Ovary (tissue), 9 donors: ENCODE results near the gene ZBTB34. TPM values are rescaled to one million over a fixed set of nuclear protein-coding genes. Genes with fewer than 3 reads are reported as not detected.

Experiments
- DNase-seq, 5 donors: peaks; one replicate each; pipeline ENCODE4 v3.0.0-alpha.2; 2019 to 2020
- H3K27ac ChIP-seq, 2 donors: fragments of 200-600 bp; one replicate each; pipeline versions ENCODE4 v1.5.1 to v1.8.0; 2019 to 2022
- H3K27me3 ChIP-seq: fragments of 200-600 bp; one replicate; pipeline ENCODE4 v1.8.0; 2022
- H3K36me3 ChIP-seq: fragments of 200-600 bp; sonication (generic); one replicate; pipeline ENCODE4 v1.5.1; 2019
- H3K4me1 ChIP-seq: one replicate; pipeline ENCODE4 v1.8.1; 2013; ENCODE audit warnings: mild to moderate bottlenecking, moderate library complexity; ENCODE audit not compliant: insufficient read depth
- H3K4me3 ChIP-seq: fragments of 200-600 bp; sonication (generic); one replicate; pipeline ENCODE4 v1.5.1; 2017
- H3K9me3 ChIP-seq, 2 donors: fragments of 200-600 bp in 1 of 2; sonication (generic) in 1 of 2; one replicate each; pipeline versions ENCODE4 v1.5.1 to v1.8.1; 2013 to 2019; ENCODE audit warnings: mild to moderate bottlenecking in 1 of 2, moderate library complexity in 1 of 2
- EP300 ChIP-seq: sonication (generic); formaldehyde crosslinking; IDR thresholded peaks from one replicate; pipeline ENCODE4 v1.6.1; 2017; ENCODE audit warnings: antibody characterized with exemption
- POLR2A ChIP-seq: fragments of 450-650 bp; IDR thresholded peaks from one replicate; pipeline ENCODE4 v1.6.1; 2017; ENCODE audit warnings: antibody characterized with exemption, mild to moderate bottlenecking, moderate library complexity
- WGBS, 3 donors: extraction: QIAGEN DNeasy Blood & Tissue Kit in 1 of 3; methylation state at CpG; one replicate each; pipeline versions ENCODE4 v1.1.5 to v1.1.7; 2013 to 2017; 5-methylcytosine and 5-hydroxymethylcytosine counted together
- intact Hi-C, 4 donors: fragments of 100-400 bp; cut with DNase I; formaldehyde crosslinking; loops; one replicate each; pipeline versions ENCODE4 v1.11.0 to v1.15.1; 2022 to 2023
- polyA plus RNA-seq, 2 donors: library from polyadenylated mRNA; stranded (reverse); fragments of 200-250 nt in 1 of 2; fragments of 350-450 nt in 1 of 2; fragmentation: Illumina TruSeq in 1 of 2; extraction: RNeasy Lipid Tissue Mini Kit (QIAGEN cat#74804) in 1 of 2; gene quantifications; one replicate each; pipeline ENCODE4 v1.2.3, GENCODE V29; 2013 to 2014
- total RNA-seq, 7 donors: library from RNA; depleted of rRNA in 2 of 7; stranded (reverse); fragments of >200 nt in 2 of 7; fragmentation: NEBNext Ultra II Directional in 3 of 7; extraction: Animal tissue kit (Norgen Biotek cat#: 25700) in 3 of 7; gene quantifications; one replicate each; pipeline versions ENCODE4 v1.1.0 to v1.2.4, GENCODE V29; 2016 to 2023
- TF ChIP-seq, protein P1 (sequence below), 3 donors: fragments of 450-650 bp in 2 of 3; fragments of 200-600 bp in 1 of 3; IDR thresholded peaks; one replicate each; pipeline versions ENCODE4 v1.5.1 to v1.8.0; 2016 to 2022; ENCODE audit warnings: antibody characterized with exemption in 3 of 3, mild to moderate bottlenecking in 1 of 3
- donor health status: DM: no; HTN: no; CAD: no; lungs with moderate emphysema.
- donor health status: DM: no; HTN: no; CAD: no.
- donor health status: Bipolar disorder and iron deficiency.
- donor health status: DM: yes; HTN: yes; CAD: no.
- donor health status: DM: no; HTN: no; CAD: no.
- donor health status: DM: yes; HTN: yes; CAD: no.

Gene ZBTB34
- total and polyA plus RNA-seq, 9 donors = 3.4 to 10.0 (median 8.7) TPM

DNA sequence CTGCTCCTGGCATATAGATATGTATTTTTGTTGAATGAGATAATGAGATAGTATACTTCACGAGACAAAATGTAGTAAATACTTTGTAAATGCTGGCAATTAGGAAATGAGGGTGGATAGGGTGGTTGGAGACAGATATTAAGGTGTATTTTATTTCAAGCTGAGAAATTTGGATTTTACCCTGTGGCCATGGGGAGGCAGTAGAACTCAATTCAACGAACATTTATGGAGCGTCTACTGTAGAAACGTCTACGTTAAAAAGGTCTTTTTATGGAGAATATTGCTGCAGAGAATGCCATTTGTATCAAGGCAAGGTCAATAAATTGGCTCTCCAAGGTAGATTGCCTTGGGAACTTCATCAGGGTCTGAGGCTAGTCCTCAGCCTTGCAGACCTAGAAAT is 32.6 kb downstream of the ZBTB34 start:
- TF ChIP-seq EP300 = no peak
- TF ChIP-seq POLR2A = no peak
- TF ChIP-seq, protein P1, sequence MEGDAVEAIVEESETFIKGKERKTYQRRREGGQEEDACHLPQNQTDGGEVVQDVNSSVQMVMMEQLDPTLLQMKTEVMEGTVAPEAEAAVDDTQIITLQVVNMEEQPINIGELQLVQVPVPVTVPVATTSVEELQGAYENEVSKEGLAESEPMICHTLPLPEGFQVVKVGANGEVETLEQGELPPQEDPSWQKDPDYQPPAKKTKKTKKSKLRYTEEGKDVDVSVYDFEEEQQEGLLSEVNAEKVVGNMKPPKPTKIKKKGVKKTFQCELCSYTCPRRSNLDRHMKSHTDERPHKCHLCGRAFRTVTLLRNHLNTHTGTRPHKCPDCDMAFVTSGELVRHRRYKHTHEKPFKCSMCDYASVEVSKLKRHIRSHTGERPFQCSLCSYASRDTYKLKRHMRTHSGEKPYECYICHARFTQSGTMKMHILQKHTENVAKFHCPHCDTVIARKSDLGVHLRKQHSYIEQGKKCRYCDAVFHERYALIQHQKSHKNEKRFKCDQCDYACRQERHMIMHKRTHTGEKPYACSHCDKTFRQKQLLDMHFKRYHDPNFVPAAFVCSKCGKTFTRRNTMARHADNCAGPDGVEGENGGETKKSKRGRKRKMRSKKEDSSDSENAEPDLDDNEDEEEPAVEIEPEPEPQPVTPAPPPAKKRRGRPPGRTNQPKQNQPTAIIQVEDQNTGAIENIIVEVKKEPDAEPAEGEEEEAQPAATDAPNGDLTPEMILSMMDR (IDR thresholded peaks at IDR 0.05) = no peak
- H3K36me3 ChIP-seq = no peaks in the 10 kb centered on the region
- H3K27me3 ChIP-seq = no peaks in the 10 kb centered on the region
- H3K4me3 ChIP-seq = no peak overlapping the region
- 33 to 42% (median 35%) methylated on average over 5 of the region's 5 CpGs for WGBS, 3 donors
- intact Hi-C loops = no loop called here
- H3K27ac ChIP-seq = no peak overlapping the region
- DNase-seq = no peak
- H3K9me3 ChIP-seq = no peaks in the 10 kb centered on the region
- H3K4me1 ChIP-seq = no peaks in the 10 kb centered on the region

DNA sequence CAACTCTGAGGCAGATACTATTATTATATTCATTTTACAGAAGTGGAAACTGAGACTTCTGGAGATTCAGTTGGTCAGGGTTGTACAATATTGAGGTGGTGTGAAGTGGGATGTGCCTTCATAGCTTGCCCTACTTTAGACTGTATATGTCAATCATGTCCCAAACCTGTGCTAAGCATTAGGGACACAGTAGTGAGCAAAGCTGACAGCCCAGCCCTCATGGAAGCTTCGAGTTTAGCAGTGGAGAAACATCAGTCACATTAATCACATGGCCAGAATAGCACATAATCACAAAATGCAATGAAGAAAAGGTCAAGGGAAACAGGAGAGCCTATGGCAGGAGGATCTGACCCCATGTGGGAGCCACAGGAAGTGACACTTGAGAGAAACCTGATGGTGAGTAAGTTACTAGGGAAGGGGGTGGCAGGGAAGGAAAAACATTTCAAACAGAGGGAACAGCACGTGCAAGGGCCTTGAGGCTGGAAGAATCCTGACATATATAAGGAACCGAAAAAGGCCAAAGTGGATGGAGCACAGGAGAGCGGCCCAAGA is 33.7 kb downstream of the ZBTB34 start:
- no peaks in the 10 kb centered on the region for H3K27me3 ChIP-seq
- no peaks in the 10 kb centered on the region for H3K4me1 ChIP-seq
- DNase-seq = no peak
- H3K9me3 ChIP-seq = no peaks in the 10 kb centered on the region
- H3K4me3 ChIP-seq = no peak overlapping the region
- intact Hi-C loops = no loop called here
- no peaks in the 10 kb centered on the region for H3K36me3 ChIP-seq
- H3K27ac ChIP-seq = no peak overlapping the region
- TF ChIP-seq POLR2A = no peak
- TF ChIP-seq EP300 = no peak
- TF ChIP-seq, protein P1 (IDR thresholded peaks at IDR 0.05) = no peak
- 74 to 82% (median 76%) methylated on average over 4 of the region's 4 CpGs for WGBS, 3 donors

DNA sequence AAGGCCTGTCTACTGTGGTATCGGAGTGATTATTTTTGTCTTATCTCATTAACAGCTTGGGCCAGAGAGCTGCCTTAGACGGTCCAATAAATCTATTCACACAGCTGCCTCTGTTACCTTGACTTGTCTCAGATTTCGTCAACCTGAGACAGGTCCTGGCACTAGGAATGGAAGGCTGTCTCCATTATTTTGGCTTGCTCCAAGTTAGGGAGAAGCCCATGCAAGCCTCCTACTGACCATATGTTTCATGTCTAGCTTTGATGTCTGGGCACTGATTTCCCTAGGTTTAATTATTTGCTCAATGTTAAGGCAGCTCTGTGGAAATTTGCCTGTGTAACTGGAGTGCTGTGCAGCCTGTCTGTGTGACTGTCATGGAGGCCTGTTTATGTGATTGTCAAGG is 41.8 kb downstream of the ZBTB34 start:
- intact Hi-C loops = no loop called here
- no peaks in the 10 kb centered on the region for H3K4me1 ChIP-seq
- H3K27ac ChIP-seq = no peak overlapping the region
- WGBS, 3 donors = 15 to 27% (median 20%) methylated on average over 3 of the region's 3 CpGs
- no peaks in the 10 kb centered on the region for H3K36me3 ChIP-seq
- no peak overlapping the region for H3K4me3 ChIP-seq
- DNase-seq = no peak
- no peaks in the 10 kb centered on the region for H3K9me3 ChIP-seq
- TF ChIP-seq EP300 = no peak
- TF ChIP-seq, protein P1 (IDR thresholded peaks at IDR 0.05) = no peak
- no peak for TF ChIP-seq POLR2A
- H3K27me3 ChIP-seq = no peaks in the 10 kb centered on the region

DNA sequence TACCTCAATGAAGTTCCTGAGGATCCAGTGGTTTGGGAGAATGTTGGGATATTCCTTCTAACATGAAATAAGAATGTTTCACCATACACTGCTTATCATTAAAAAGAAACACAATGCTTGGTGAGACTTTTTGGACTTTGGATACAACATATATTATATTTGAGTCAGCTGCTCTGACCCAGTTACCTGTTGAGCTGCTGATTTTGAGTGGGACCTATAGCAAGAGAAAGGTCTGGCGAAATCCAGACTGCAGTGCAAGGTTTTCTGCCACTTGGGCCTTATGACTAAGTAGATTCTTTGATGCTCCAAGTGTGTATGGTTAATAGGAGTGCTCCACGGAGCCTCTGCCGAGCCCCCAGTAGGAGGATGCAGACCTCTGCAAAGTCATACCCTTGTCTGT is 44.1 kb downstream of the ZBTB34 start:
- intact Hi-C loops = no loop called here
- no peak for TF ChIP-seq EP300
- TF ChIP-seq, protein P1 (IDR thresholded peaks at IDR 0.05) = no peak
- no peak for TF ChIP-seq POLR2A
- Histone ChIP-seq H3K27me3 (no peaks in the 10 kb centered on the region), H3K27ac (no peak overlapping the region), H3K4me1 (no peaks in the 10 kb centered on the region), H3K9me3 (no peaks in the 10 kb centered on the region), H3K36me3 (no peaks in the 10 kb centered on the region), H3K4me3 (no peak overlapping the region)
- 86 to 98% (median 94%) methylated on average over 3 of the region's 3 CpGs for WGBS, 3 donors
- no peak for DNase-seq
